ENCODE results near the gene CDYL.

Gene CDYL

DNA sequence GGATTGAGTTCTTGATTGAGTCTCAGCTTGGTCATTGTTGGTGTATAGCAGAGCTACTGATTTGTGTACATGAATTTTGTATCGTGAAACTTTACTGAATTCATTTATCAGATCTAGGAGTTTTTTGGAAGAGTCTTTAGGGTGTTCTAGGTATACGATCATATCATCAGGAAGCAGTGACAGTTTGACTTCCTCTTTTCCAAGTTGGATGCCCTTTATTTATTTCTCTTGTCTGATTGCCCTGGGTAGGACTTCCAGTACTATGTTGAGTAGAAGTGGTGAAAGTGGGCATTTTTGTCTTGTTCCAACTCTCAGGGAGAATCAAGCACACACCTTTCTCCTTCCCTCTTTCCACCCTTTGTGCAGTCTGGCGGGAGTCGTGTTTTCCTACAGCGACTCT, 201.3 kb downstream of the CDYL start:
- POLR2A ChIA-PET: no interaction called here
- Histone ChIP-seq H3K27ac (ENCODE audit: insufficient read depth in 1 of 2, low read depth in 1 of 2, low read length in 2 of 2, poor library complexity in 1 of 2, severe bottlenecking in 2 of 2) (no peak overlapping the region), H3K4me3 (ENCODE audit: control insufficient read depth in 1 of 7, extremely low read depth in 1 of 7, insufficient read depth in 4 of 7, low read depth in 2 of 7, low read length in 6 of 7) (no peak overlapping the region), H3K27me3 (replicated peaks in 2 of 5; ENCODE audit: control insufficient read depth in 4 of 5, insufficient read depth in 5 of 5, low read length in 4 of 5) (no peaks in the 10 kb centered on the region), H3K36me3 (ENCODE audit: control insufficient read depth in 4 of 4, insufficient read depth in 4 of 4, low read length in 3 of 4) (no peaks in the 10 kb centered on the region), H3K9me3 (ENCODE audit: control extremely low read depth in 1 of 5, control insufficient read depth in 4 of 5, insufficient read depth in 2 of 5, low read depth in 1 of 5, low read length in 4 of 5) (peaks cover 0 to 21% (median 10%) of the 10 kb centered on the region in 5 experiments), H3K4me1 (ENCODE audit: control extremely low read depth in 1 of 4, control insufficient read depth in 4 of 4, insufficient read depth in 4 of 4, low read length in 3 of 4) (no peaks in the 10 kb centered on the region)
- CTCF ChIA-PET: no interaction called here
- WGBS (ENCODE audit: insufficient coverage): 75% methylated on average over 3 of the region's 5 CpGs
- DNase-seq: no peak

- no peaks in the 10 kb centered on the region for H3K27me3 ChIP-seq (replicated peaks in 2 of 5; ENCODE audit: control insufficient read depth in 4 of 5, insufficient read depth in 5 of 5, low read length in 4 of 5)
- no peak overlapping the region for H3K27ac ChIP-seq (ENCODE audit: insufficient read depth in 1 of 2, low read depth in 1 of 2, low read length in 2 of 2, poor library complexity in 1 of 2, severe bottlenecking in 2 of 2)
- peaks cover 0 to 21% (median 10%) of the 10 kb centered on the region in 5 experiments for H3K9me3 ChIP-seq (ENCODE audit: control extremely low read depth in 1 of 5, control insufficient read depth in 4 of 5, insufficient read depth in 2 of 5, low read depth in 1 of 5, low read length in 4 of 5)
- no peaks in the 10 kb centered on the region for H3K36me3 ChIP-seq (ENCODE audit: control insufficient read depth in 4 of 4, insufficient read depth in 4 of 4, low read length in 3 of 4)
- no CpG with 5 or more reads among the region's 3 CpGs for WGBS (ENCODE audit: insufficient coverage)
- peak overlapping the region in 1 of 7 experiments; percentile 19 for H3K4me3 ChIP-seq (ENCODE audit: control insufficient read depth in 1 of 7, extremely low read depth in 1 of 7, insufficient read depth in 4 of 7, low read depth in 2 of 7, low read length in 6 of 7)
- DNase-seq: peak in 2 of 3 donors; percentile 27 to 44
- ChIA-PET POLR2A (no interaction called here), CTCF (no interaction called here)
- H3K4me1 ChIP-seq (ENCODE audit: control extremely low read depth in 1 of 4, control insufficient read depth in 4 of 4, insufficient read depth in 4 of 4, low read length in 3 of 4): no peaks in the 10 kb centered on the region
These were observed 203.2 kb downstream of the CDYL start for GRCh38 chr6:4979426-4979825.

DNA sequence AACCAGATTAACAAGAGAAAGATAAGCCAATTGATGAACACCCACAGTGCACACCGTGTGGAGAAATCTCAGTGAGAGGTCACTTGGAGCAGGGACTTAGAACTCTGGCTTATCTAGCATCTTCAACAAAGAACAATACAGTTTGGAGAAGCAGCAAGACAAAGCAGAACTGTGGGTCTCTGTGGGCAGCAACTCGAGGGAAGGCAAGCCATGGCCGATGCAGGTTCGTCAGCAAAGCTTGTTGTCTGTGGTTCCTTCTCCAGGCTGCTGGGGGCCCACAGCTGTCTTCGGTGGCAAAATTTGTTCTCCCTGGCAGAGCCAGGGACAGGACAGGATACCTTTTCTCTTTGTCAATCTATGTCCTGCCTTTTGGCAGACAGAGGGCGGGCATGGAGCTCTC, 205.6 kb downstream of the CDYL start:
- Histone ChIP-seq H3K9me3 (ENCODE audit: control extremely low read depth in 1 of 5, control insufficient read depth in 4 of 5, insufficient read depth in 2 of 5, low read depth in 1 of 5, low read length in 4 of 5) (peaks cover 0 to 21% (median 10%) of the 10 kb centered on the region in 5 experiments), H3K36me3 (ENCODE audit: control insufficient read depth in 4 of 4, insufficient read depth in 4 of 4, low read length in 3 of 4) (no peaks in the 10 kb centered on the region), H3K27me3 (replicated peaks in 2 of 5; ENCODE audit: control insufficient read depth in 4 of 5, insufficient read depth in 5 of 5, low read length in 4 of 5) (no peaks in the 10 kb centered on the region), H3K4me3 (ENCODE audit: control insufficient read depth in 1 of 7, extremely low read depth in 1 of 7, insufficient read depth in 4 of 7, low read depth in 2 of 7, low read length in 6 of 7) (no peak overlapping the region), H3K4me1 (ENCODE audit: control extremely low read depth in 1 of 4, control insufficient read depth in 4 of 4, insufficient read depth in 4 of 4, low read length in 3 of 4) (peaks cover 0 to 7% (median 5%) of the 10 kb centered on the region in 4 experiments), H3K27ac (ENCODE audit: insufficient read depth in 1 of 2, low read depth in 1 of 2, low read length in 2 of 2, poor library complexity in 1 of 2, severe bottlenecking in 2 of 2) (no peak overlapping the region)
- POLR2A ChIA-PET: no interaction called here
- CTCF ChIA-PET: no interaction called here
- DNase-seq: peak in 2 of 3 donors; percentile 5 to 56
- WGBS (ENCODE audit: insufficient coverage): 58% methylated on average over 5 of the region's 6 CpGs

- Histone ChIP-seq H3K9me3 (ENCODE audit: control extremely low read depth in 1 of 5, control insufficient read depth in 4 of 5, insufficient read depth in 2 of 5, low read depth in 1 of 5, low read length in 4 of 5) (peaks cover 0 to 21% (median 10%) of the 10 kb centered on the region in 5 experiments), H3K4me3 (ENCODE audit: control insufficient read depth in 1 of 7, extremely low read depth in 1 of 7, insufficient read depth in 4 of 7, low read depth in 2 of 7, low read length in 6 of 7) (no peak overlapping the region), H3K27ac (ENCODE audit: insufficient read depth in 1 of 2, low read depth in 1 of 2, low read length in 2 of 2, poor library complexity in 1 of 2, severe bottlenecking in 2 of 2) (no peak overlapping the region), H3K4me1 (ENCODE audit: control extremely low read depth in 1 of 4, control insufficient read depth in 4 of 4, insufficient read depth in 4 of 4, low read length in 3 of 4) (peaks cover 0 to 9% (median 5%) of the 10 kb centered on the region in 4 experiments), H3K36me3 (ENCODE audit: control insufficient read depth in 4 of 4, insufficient read depth in 4 of 4, low read length in 3 of 4) (peaks cover 0 to 4% (median 0%) of the 10 kb centered on the region in 4 experiments), H3K27me3 (replicated peaks in 2 of 5; ENCODE audit: control insufficient read depth in 4 of 5, insufficient read depth in 5 of 5, low read length in 4 of 5) (no peaks in the 10 kb centered on the region)
- ChIA-PET CTCF (interaction anchor here (0.9 to 1.9 kb wide), 3 partner anchors 8 to 20 kb away, joined by 3 to 4 read pairs (median 3); no protein-coding TSS in a partner anchor), POLR2A (interaction anchor here (0.6 kb wide), 1 partner anchor 42 kb away, joined by 3 read pairs; no protein-coding TSS in a partner anchor)
- no peak for DNase-seq
- 98% methylated on average over 5 of the region's 6 CpGs for WGBS (ENCODE audit: insufficient coverage)
These were observed 207.1 kb downstream of the CDYL start for GRCh38 chr6:4983322-4983721.

- Histone ChIP-seq H3K27me3 (replicated peaks in 2 of 5; ENCODE audit: control insufficient read depth in 4 of 5, insufficient read depth in 5 of 5, low read length in 4 of 5) (no peaks in the 10 kb centered on the region), H3K4me3 (ENCODE audit: control insufficient read depth in 1 of 7, extremely low read depth in 1 of 7, insufficient read depth in 4 of 7, low read depth in 2 of 7, low read length in 6 of 7) (no peak overlapping the region), H3K36me3 (ENCODE audit: control insufficient read depth in 4 of 4, insufficient read depth in 4 of 4, low read length in 3 of 4) (peaks cover 0 to 11% (median 5%) of the 10 kb centered on the region in 4 experiments), H3K9me3 (ENCODE audit: control extremely low read depth in 1 of 5, control insufficient read depth in 4 of 5, insufficient read depth in 2 of 5, low read depth in 1 of 5, low read length in 4 of 5) (peaks cover 0 to 6% (median 0%) of the 10 kb centered on the region in 5 experiments), H3K27ac (ENCODE audit: insufficient read depth in 1 of 2, low read depth in 1 of 2, low read length in 2 of 2, poor library complexity in 1 of 2, severe bottlenecking in 2 of 2) (no peak overlapping the region), H3K4me1 (ENCODE audit: control extremely low read depth in 1 of 4, control insufficient read depth in 4 of 4, insufficient read depth in 4 of 4, low read length in 3 of 4) (peaks cover 0 to 9% (median 5%) of the 10 kb centered on the region in 4 experiments)
- POLR2A ChIA-PET: no interaction called here
- WGBS (ENCODE audit: insufficient coverage): 100% methylated on average over 3 of the region's 3 CpGs
- CTCF ChIA-PET: interaction anchor here (1.1 kb wide), 2 partner anchors 9 to 16 kb away, joined by 3 read pairs; no protein-coding TSS in a partner anchor
- DNase-seq: no peak
These were observed 210.8 kb downstream of the CDYL start for GRCh38 chr6:4986999-4987398.

- Histone ChIP-seq H3K27ac (ENCODE audit: insufficient read depth in 1 of 2, low read depth in 1 of 2, low read length in 2 of 2, poor library complexity in 1 of 2, severe bottlenecking in 2 of 2) (no peak overlapping the region), H3K9me3 (ENCODE audit: control extremely low read depth in 1 of 5, control insufficient read depth in 4 of 5, insufficient read depth in 2 of 5, low read depth in 1 of 5, low read length in 4 of 5) (peaks cover 0 to 6% (median 0%) of the 10 kb centered on the region in 5 experiments), H3K4me1 (ENCODE audit: control extremely low read depth in 1 of 4, control insufficient read depth in 4 of 4, insufficient read depth in 4 of 4, low read length in 3 of 4) (peaks cover 0 to 9% (median 5%) of the 10 kb centered on the region in 4 experiments), H3K4me3 (ENCODE audit: control insufficient read depth in 1 of 7, extremely low read depth in 1 of 7, insufficient read depth in 4 of 7, low read depth in 2 of 7, low read length in 6 of 7) (no peak overlapping the region), H3K36me3 (ENCODE audit: control insufficient read depth in 4 of 4, insufficient read depth in 4 of 4, low read length in 3 of 4) (peaks cover 0 to 11% (median 5%) of the 10 kb centered on the region in 4 experiments), H3K27me3 (replicated peaks in 2 of 5; ENCODE audit: control insufficient read depth in 4 of 5, insufficient read depth in 5 of 5, low read length in 4 of 5) (no peaks in the 10 kb centered on the region)
- POLR2A ChIA-PET: no interaction called here
- WGBS (ENCODE audit: insufficient coverage): 82% methylated on average over 4 of the region's 4 CpGs
- DNase-seq: no peak
- CTCF ChIA-PET: interaction anchor here (1.1 kb wide), 2 partner anchors 9 to 15 kb away, joined by 3 read pairs; no protein-coding TSS in a partner anchor
These were observed 211.2 kb downstream of the CDYL start for GRCh38 chr6:4987432-4987831.

DNA sequence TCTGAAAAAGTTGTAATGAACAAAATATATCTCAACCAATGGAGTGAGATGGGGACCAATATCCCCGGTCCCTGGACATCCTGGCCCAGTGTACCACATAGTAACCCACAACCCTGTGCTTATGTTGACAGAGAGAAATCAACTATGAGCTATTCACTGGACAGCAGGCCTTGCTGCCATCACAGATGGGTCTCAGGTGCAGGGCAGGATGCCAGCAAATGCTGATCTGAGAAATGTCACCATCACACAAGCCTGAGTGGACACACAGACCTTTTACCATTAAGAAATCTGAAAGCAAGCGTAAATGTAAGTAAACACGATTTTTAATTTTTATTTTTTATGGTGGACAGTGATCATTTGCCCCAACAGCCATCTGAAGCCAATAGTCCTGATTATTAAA, 218.5 kb downstream of the CDYL start:
- ChIA-PET CTCF (no interaction called here), POLR2A (no interaction called here)
- Histone ChIP-seq H3K36me3 (ENCODE audit: control insufficient read depth in 4 of 4, insufficient read depth in 4 of 4, low read length in 3 of 4) (peaks cover 12 to 64% (median 33%) of the 10 kb centered on the region in 4 experiments), H3K4me1 (ENCODE audit: control extremely low read depth in 1 of 4, control insufficient read depth in 4 of 4, insufficient read depth in 4 of 4, low read length in 3 of 4) (no peaks in the 10 kb centered on the region), H3K27me3 (replicated peaks in 2 of 5; ENCODE audit: control insufficient read depth in 4 of 5, insufficient read depth in 5 of 5, low read length in 4 of 5) (no peaks in the 10 kb centered on the region), H3K9me3 (ENCODE audit: control extremely low read depth in 1 of 5, control insufficient read depth in 4 of 5, insufficient read depth in 2 of 5, low read depth in 1 of 5, low read length in 4 of 5) (no peaks in the 10 kb centered on the region), H3K4me3 (ENCODE audit: control insufficient read depth in 1 of 7, extremely low read depth in 1 of 7, insufficient read depth in 4 of 7, low read depth in 2 of 7, low read length in 6 of 7) (no peak overlapping the region), H3K27ac (ENCODE audit: insufficient read depth in 1 of 2, low read depth in 1 of 2, low read length in 2 of 2, poor library complexity in 1 of 2, severe bottlenecking in 2 of 2) (no peak overlapping the region)
- no peak for DNase-seq
- WGBS (ENCODE audit: insufficient coverage): no CpG with 5 or more reads among the region's 3 CpGs

All from common myeloid progenitor, CD34-positive (primary cell).